Glutamatergic neuron (in vitro differentiated cells): ENCODE measurements around the gene C1QB. TPM values are rescaled to one million over a fixed set of nuclear protein-coding genes. Genes with fewer than 3 reads are reported as not detected.
A peak's percentile ranks its signal among the peaks of the same experiment; 100 is the strongest.
"Not testable (repeated sequence)": the region's sequence is repeated elsewhere in the genome, so short reads cannot be mapped to it uniquely, and the experiment has no call there.

Source experiments
- DNase-seq: peaks from one replicate; pipeline ENCODE4 v3.0.0; 2022
- H3K27ac Mint-ChIP-seq: one replicate; pipeline ENCODE4 v1.8.0; 2020; ENCODE audit warnings: mild to moderate bottlenecking, mixed read lengths, inconsistent platforms; ENCODE audit not compliant: unreplicated experiment
- H3K27me3 Mint-ChIP-seq: one replicate; pipeline ENCODE4 v1.8.0; 2020; ENCODE audit warnings: mild to moderate bottlenecking, moderate library complexity, mixed read lengths, inconsistent platforms; ENCODE audit not compliant: unreplicated experiment
- H3K36me3 Mint-ChIP-seq: one replicate; pipeline ENCODE4 v1.8.0; 2020; ENCODE audit warnings: mild to moderate bottlenecking, mixed read lengths, inconsistent platforms; ENCODE audit not compliant: unreplicated experiment
- H3K4me1 Mint-ChIP-seq: one replicate; pipeline ENCODE4 v1.8.0; 2020; ENCODE audit warnings: mild to moderate bottlenecking, low read depth, mixed read lengths, inconsistent platforms; ENCODE audit not compliant: unreplicated experiment
- H3K4me3 Mint-ChIP-seq: one replicate; pipeline ENCODE4 v1.8.0; 2020; ENCODE audit warnings: mild to moderate bottlenecking, mixed read lengths, inconsistent platforms; ENCODE audit not compliant: unreplicated experiment
- H3K9me3 Mint-ChIP-seq: one replicate; pipeline ENCODE4 v1.8.0; 2020; ENCODE audit warnings: mild to moderate bottlenecking, moderate library complexity, mixed read lengths, inconsistent platforms; ENCODE audit not compliant: unreplicated experiment
- total RNA-seq: library from RNA; stranded (reverse); fragmentation: NEBNext Ultra II Directional; extraction: Animal tissue kit (Norgen Biotek cat#: 25700); gene quantifications from one replicate; pipeline ENCODE4 v1.2.1, GENCODE V29; 2021; ENCODE audit not compliant: unreplicated experiment
- TF ChIP-seq, protein P1 (sequence below): fragments of 200-600 bp; sonication (generic); IDR thresholded peaks from one replicate; pipeline ENCODE4 v1.5.0; 2021; ENCODE audit not compliant: partially characterized antibody, unreplicated experiment

C1QB gene
- total RNA-seq, 1 donor from 2014 or later: not detected

DNA sequence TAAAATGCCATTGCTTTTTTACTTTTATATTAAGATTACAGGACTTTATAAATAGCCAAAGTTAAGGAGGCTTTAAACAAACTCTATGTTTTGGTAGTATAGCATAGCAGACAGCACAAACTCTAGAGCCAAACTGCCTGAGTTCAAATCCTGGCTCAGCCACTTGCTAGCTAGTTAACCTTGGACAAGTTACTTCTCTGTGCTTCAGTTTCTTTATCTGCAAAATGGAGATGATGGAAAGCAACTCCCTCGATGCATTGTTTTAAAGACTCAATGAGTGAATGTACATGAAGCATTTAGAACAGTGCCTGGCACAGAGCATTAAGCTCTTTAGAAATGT, 21.3 kb downstream of the C1QB start:
- H3K9me3 Mint-ChIP-seq: peaks cover 1% of the 10 kb centered on the region
- H3K27ac Mint-ChIP-seq: no peak overlapping the region
- no peaks in the 10 kb centered on the region for H3K36me3 Mint-ChIP-seq
- peaks cover 2% of the 10 kb centered on the region for H3K4me1 Mint-ChIP-seq
- no peak for DNase-seq
- TF ChIP-seq, protein P1, sequence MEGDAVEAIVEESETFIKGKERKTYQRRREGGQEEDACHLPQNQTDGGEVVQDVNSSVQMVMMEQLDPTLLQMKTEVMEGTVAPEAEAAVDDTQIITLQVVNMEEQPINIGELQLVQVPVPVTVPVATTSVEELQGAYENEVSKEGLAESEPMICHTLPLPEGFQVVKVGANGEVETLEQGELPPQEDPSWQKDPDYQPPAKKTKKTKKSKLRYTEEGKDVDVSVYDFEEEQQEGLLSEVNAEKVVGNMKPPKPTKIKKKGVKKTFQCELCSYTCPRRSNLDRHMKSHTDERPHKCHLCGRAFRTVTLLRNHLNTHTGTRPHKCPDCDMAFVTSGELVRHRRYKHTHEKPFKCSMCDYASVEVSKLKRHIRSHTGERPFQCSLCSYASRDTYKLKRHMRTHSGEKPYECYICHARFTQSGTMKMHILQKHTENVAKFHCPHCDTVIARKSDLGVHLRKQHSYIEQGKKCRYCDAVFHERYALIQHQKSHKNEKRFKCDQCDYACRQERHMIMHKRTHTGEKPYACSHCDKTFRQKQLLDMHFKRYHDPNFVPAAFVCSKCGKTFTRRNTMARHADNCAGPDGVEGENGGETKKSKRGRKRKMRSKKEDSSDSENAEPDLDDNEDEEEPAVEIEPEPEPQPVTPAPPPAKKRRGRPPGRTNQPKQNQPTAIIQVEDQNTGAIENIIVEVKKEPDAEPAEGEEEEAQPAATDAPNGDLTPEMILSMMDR: peak; percentile 5
- H3K27me3 Mint-ChIP-seq: peaks cover 9% of the 10 kb centered on the region
- no peak overlapping the region for H3K4me3 Mint-ChIP-seq

- not testable (repeated sequence) for H3K27ac Mint-ChIP-seq, H3K4me3 Mint-ChIP-seq, DNase-seq, H3K27me3 Mint-ChIP-seq, H3K36me3 Mint-ChIP-seq, H3K9me3 Mint-ChIP-seq, H3K4me1 Mint-ChIP-seq
Measured at GRCh38 chr1:22676151-22676550, 23.1 kb downstream of the C1QB start.

DNA sequence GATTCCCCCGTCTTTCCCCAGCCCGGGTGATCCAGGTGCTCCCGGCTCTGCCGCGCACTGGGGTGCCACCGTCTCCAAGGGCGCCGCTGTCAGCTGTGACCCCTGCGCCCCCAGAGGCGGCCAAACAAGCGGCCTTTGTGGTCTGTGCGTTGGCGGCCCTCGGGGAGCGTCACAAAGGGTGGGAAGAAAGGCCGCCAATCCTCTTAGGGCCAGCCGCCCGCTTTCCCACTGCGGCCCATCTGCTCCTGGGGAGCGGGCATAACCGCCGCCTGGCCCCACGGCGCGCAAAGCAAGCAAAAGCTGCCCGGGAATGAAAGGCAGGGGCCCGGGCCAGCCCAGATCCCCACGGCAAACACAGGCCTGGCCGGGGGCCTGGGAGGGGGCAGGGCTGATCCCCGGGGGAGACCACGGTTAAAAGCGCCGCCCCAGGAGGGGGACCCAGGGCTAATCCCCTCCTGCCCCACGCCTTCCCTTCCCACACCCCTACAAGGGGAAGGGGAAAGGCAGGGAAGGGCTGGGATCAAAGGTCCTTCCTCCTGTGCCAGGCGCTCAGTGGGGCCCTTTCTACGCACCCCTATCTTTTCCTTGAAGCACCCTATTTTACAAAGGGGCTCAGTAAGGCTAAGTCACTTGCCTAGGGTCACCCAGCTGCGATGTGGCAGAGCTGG, 24.0 kb downstream of the C1QB start:
- TF ChIP-seq, protein P1: no peak
- Mint-ChIP-seq H3K4me1 (peaks cover 2% of the 10 kb centered on the region), H3K36me3 (no peaks in the 10 kb centered on the region), H3K4me3 (no peak overlapping the region), H3K9me3 (peaks cover 3% of the 10 kb centered on the region), H3K27ac (no peak overlapping the region), H3K27me3 (peaks cover 7% of the 10 kb centered on the region)
- DNase-seq: no peak

GRCh38 chr1:22677931-22678896, 25.2 kb downstream of the C1QB start:
- no peaks in the 10 kb centered on the region for H3K36me3 Mint-ChIP-seq

GRCh38 chr1:22680726-22681125, 27.7 kb downstream of the C1QB start:
- TF ChIP-seq, protein P1: no peak
- peaks cover 2% of the 10 kb centered on the region for H3K4me1 Mint-ChIP-seq
- H3K27me3 Mint-ChIP-seq: no peaks in the 10 kb centered on the region
- no peak overlapping the region for H3K27ac Mint-ChIP-seq
- H3K4me3 Mint-ChIP-seq: no peak overlapping the region
- DNase-seq: no peak
- H3K36me3 Mint-ChIP-seq: no peaks in the 10 kb centered on the region
- H3K9me3 Mint-ChIP-seq: peaks cover 3% of the 10 kb centered on the region

More at GRCh38 chr1:22677931-22678896, 25.2 kb downstream of the C1QB start:
- no peak for DNase-seq
- Mint-ChIP-seq H3K9me3 (peaks cover 3% of the 10 kb centered on the region), H3K27me3 (peaks cover 5% of the 10 kb centered on the region), H3K4me3 (no peak overlapping the region), H3K27ac (no peak overlapping the region), H3K4me1 (peaks cover 2% of the 10 kb centered on the region)
- TF ChIP-seq, protein P1: no peak
